Measurements from ENCODE around the gene UNC13B.
A peak's percentile ranks its signal among the peaks of the same experiment; 100 is the strongest.

Gene UNC13B

GRCh38 chr9:35116898-35117551, 44.8 kb upstream of the UNC13B start:
- no peak for TF ChIP-seq EZH2 (IDR thresholded peaks at IDR 0.05; ENCODE audit: borderline replicate concordance, low read length)
- TF ChIP-seq, protein P1, sequence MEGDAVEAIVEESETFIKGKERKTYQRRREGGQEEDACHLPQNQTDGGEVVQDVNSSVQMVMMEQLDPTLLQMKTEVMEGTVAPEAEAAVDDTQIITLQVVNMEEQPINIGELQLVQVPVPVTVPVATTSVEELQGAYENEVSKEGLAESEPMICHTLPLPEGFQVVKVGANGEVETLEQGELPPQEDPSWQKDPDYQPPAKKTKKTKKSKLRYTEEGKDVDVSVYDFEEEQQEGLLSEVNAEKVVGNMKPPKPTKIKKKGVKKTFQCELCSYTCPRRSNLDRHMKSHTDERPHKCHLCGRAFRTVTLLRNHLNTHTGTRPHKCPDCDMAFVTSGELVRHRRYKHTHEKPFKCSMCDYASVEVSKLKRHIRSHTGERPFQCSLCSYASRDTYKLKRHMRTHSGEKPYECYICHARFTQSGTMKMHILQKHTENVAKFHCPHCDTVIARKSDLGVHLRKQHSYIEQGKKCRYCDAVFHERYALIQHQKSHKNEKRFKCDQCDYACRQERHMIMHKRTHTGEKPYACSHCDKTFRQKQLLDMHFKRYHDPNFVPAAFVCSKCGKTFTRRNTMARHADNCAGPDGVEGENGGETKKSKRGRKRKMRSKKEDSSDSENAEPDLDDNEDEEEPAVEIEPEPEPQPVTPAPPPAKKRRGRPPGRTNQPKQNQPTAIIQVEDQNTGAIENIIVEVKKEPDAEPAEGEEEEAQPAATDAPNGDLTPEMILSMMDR (IDR thresholded peaks at IDR 0.05; ENCODE audit: low read length) = peak; percentile 91
- Histone ChIP-seq H3K9ac (ENCODE audit: low read length) (no peak overlapping the region), H3K4me2 (ENCODE audit: low read length) (peak overlapping the region; percentile 95), H3K9me3 (ENCODE audit: low read length) (no peaks in the 10 kb centered on the region), H4K20me1 (ENCODE audit: insufficient read depth, low read length) (no peaks in the 10 kb centered on the region), H3K27me3 (ENCODE audit: insufficient read depth, low read length) (no peaks in the 10 kb centered on the region), H3K9me2 (ENCODE audit: low read depth, low read length) (no peaks in the 10 kb centered on the region), H3K4me3 (ENCODE audit: low read depth, low read length, poor library complexity, severe bottlenecking) (peak overlapping the region; percentile 71), H3K79me2 (ENCODE audit: insufficient read depth, low read length) (no peaks in the 10 kb centered on the region), H3K36me3 (ENCODE audit: insufficient read depth, low read length) (no peaks in the 10 kb centered on the region), H3K4me1 (ENCODE audit: insufficient read depth, low read length, severe bottlenecking) (peaks cover 25% of the 10 kb centered on the region), H3K27ac (ENCODE audit: low read depth, low read length, poor library complexity, severe bottlenecking) (peak overlapping the region; percentile 68), H2AFZ (ENCODE audit: low read length) (no peak overlapping the region), H3F3A (ENCODE audit: insufficient read depth, low read length) (no peaks in the 10 kb centered on the region)

DNA sequence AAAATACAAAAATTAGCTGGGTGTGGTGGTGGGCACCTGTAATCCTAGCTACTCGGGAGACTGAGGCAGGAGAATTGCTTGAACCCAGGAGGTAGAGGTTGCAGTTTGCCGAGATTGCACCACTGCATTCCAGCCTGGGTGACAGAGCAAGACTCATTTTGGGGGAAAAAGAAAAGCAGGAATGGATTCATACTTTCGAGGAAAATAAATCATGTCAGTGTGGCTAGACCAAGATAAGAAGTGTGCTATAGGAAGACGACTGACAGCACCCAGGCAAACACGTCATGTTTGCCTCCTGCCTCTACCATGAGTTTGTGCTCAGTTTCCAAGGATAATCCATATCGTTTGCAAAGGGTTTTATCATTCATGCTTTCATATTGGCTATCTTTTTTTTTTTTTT, 26.9 kb upstream of the UNC13B start:
- no peak overlapping the region for H3K27ac ChIP-seq (ENCODE audit: low read depth, low read length, poor library complexity, severe bottlenecking)
- no peaks in the 10 kb centered on the region for H3K27me3 ChIP-seq (ENCODE audit: insufficient read depth, low read length)
- H3K79me2 ChIP-seq (ENCODE audit: insufficient read depth, low read length) = no peaks in the 10 kb centered on the region
- no peaks in the 10 kb centered on the region for H3K4me1 ChIP-seq (ENCODE audit: insufficient read depth, low read length, severe bottlenecking)
- no peak for TF ChIP-seq EZH2 (IDR thresholded peaks at IDR 0.05; ENCODE audit: borderline replicate concordance, low read length)
- H3F3A ChIP-seq (ENCODE audit: insufficient read depth, low read length) = no peaks in the 10 kb centered on the region
- no peak overlapping the region for H2AFZ ChIP-seq (ENCODE audit: low read length)
- no peaks in the 10 kb centered on the region for H3K9me2 ChIP-seq (ENCODE audit: low read depth, low read length)
- H3K4me2 ChIP-seq (ENCODE audit: low read length) = no peak overlapping the region
- no peaks in the 10 kb centered on the region for H3K36me3 ChIP-seq (ENCODE audit: insufficient read depth, low read length)
- no peaks in the 10 kb centered on the region for H4K20me1 ChIP-seq (ENCODE audit: insufficient read depth, low read length)
- no peak overlapping the region for H3K4me3 ChIP-seq (ENCODE audit: low read depth, low read length, poor library complexity, severe bottlenecking)
- no peak overlapping the region for H3K9ac ChIP-seq (ENCODE audit: low read length)
- H3K9me3 ChIP-seq (ENCODE audit: low read length) = peaks cover 3% of the 10 kb centered on the region; the same call in 1 of the 2 replicates

DNA sequence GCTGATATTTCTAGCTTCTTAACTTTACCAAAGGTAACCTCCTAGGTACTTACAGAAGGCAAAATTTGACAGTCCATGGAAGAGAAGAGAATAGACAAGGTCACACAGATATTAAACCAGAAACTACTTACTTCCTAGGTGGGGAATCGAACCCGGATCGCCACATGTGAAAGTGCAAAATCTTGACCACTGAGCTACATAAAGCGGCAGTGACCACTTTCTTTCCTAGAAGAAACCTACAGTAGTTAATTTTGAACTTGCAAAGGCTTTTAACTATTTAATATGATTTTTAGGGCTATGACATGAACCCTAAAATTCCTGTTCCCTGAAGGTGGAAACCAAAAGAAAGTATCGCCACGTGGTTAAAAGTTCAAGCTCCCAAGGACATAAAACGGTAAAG, 25.8 kb upstream of the UNC13B start:
- Histone ChIP-seq H3K27me3 (ENCODE audit: insufficient read depth, low read length) (no peaks in the 10 kb centered on the region), H3K9ac (ENCODE audit: low read length) (no peak overlapping the region), H3K9me2 (ENCODE audit: low read depth, low read length) (no peaks in the 10 kb centered on the region), H3K27ac (ENCODE audit: low read depth, low read length, poor library complexity, severe bottlenecking) (no peak overlapping the region), H3K4me1 (ENCODE audit: insufficient read depth, low read length, severe bottlenecking) (no peaks in the 10 kb centered on the region), H3K4me3 (ENCODE audit: low read depth, low read length, poor library complexity, severe bottlenecking) (no peak overlapping the region), H4K20me1 (ENCODE audit: insufficient read depth, low read length) (no peaks in the 10 kb centered on the region), H3K79me2 (ENCODE audit: insufficient read depth, low read length) (no peaks in the 10 kb centered on the region), H3K4me2 (ENCODE audit: low read length) (no peak overlapping the region), H3F3A (ENCODE audit: insufficient read depth, low read length) (no peaks in the 10 kb centered on the region), H3K36me3 (ENCODE audit: insufficient read depth, low read length) (no peaks in the 10 kb centered on the region), H2AFZ (ENCODE audit: low read length) (no peak overlapping the region), H3K9me3 (ENCODE audit: low read length) (peaks cover 3% of the 10 kb centered on the region; the same call in 1 of the 2 replicates)
- TF ChIP-seq, protein P1 (IDR thresholded peaks at IDR 0.05; ENCODE audit: low read length) = no peak
- no peak for TF ChIP-seq EZH2 (IDR thresholded peaks at IDR 0.05; ENCODE audit: borderline replicate concordance, low read length)

DNA sequence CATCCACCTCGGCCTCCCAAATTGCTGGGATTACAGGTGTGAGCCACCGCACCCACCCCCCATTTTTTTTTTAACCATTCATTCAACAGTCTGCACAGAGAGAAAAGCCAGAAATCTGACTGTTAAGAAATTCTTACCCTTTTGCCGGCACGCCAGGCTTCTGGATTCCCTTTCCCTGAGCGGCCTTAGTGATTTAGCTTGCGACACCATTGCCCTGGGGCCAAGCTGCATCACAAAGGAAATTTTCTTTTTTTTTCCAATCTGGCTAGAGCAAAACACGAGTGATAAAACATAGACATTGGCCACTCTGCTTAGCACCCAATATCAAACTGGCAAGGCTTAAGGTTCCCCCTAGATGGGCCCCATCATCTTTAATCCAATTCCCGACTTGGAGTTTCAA, 24.9 kb upstream of the UNC13B start:
- Histone ChIP-seq H3K36me3 (ENCODE audit: insufficient read depth, low read length) (no peaks in the 10 kb centered on the region), H3K27ac (ENCODE audit: low read depth, low read length, poor library complexity, severe bottlenecking) (no peak overlapping the region), H3K9me2 (ENCODE audit: low read depth, low read length) (no peaks in the 10 kb centered on the region), H3K4me2 (ENCODE audit: low read length) (no peak overlapping the region), H3K4me3 (ENCODE audit: low read depth, low read length, poor library complexity, severe bottlenecking) (no peak overlapping the region), H4K20me1 (ENCODE audit: insufficient read depth, low read length) (no peaks in the 10 kb centered on the region), H2AFZ (ENCODE audit: low read length) (no peak overlapping the region), H3F3A (ENCODE audit: insufficient read depth, low read length) (no peaks in the 10 kb centered on the region), H3K4me1 (ENCODE audit: insufficient read depth, low read length, severe bottlenecking) (no peaks in the 10 kb centered on the region), H3K9me3 (ENCODE audit: low read length) (peaks cover 2% of the 10 kb centered on the region; the same call in 1 of the 2 replicates), H3K27me3 (ENCODE audit: insufficient read depth, low read length) (no peaks in the 10 kb centered on the region; the same call in 1 of the 2 replicates), H3K9ac (ENCODE audit: low read length) (no peak overlapping the region), H3K79me2 (ENCODE audit: insufficient read depth, low read length) (no peaks in the 10 kb centered on the region)
- TF ChIP-seq, protein P1 (IDR thresholded peaks at IDR 0.05; ENCODE audit: low read length) = no peak
- TF ChIP-seq EZH2 (IDR thresholded peaks at IDR 0.05; ENCODE audit: borderline replicate concordance, low read length) = no peak

All from OCI-LY1 (cell line).